C4-2B (cell line): ENCODE measurements around the gene PRUNE1.

Experiments used
- CTCF ChIP-seq: fragments of 450-650 bp; conservative IDR thresholded peaks from 2 replicates; pipeline ENCODE4 v1.5.1; 2017; ENCODE audit warnings: mild to moderate bottlenecking
- ZFX ChIP-seq: fragments of 450-650 bp; IDR thresholded peaks from 2 replicates; pipeline ENCODE4 v1.6.1; 2017

GRCh38 chr1:151003180-151003579, 5.1 kb upstream of the PRUNE1 start:
- TF ChIP-seq CTCF (no peak), ZFX (no peak)
